Naive B cell (primary cell): ENCODE results near the gene CMTM2. TPM values are rescaled to one million over a fixed set of nuclear protein-coding genes. Genes with fewer than 3 reads are reported as not detected.

Experiments used
- ATAC-seq, 2 donors: fragments of 150-1000 bp; cut with Tn5 transposase; 2 replicates each; pipeline ENCODE4 v1.10.0; 2021; ENCODE audit warnings: low read depth in 2 of 2, mild to moderate bottlenecking in 2 of 2, moderate library complexity in 2 of 2
- DNase-seq: peaks from one replicate; pipeline ENCODE4 v3.0.0; 2022
- H3K27ac Mint-ChIP-seq, 6 donors: one replicate each; pipeline ENCODE4 v1.8.0; 2020 to 2022; ENCODE audit warnings: mild to moderate bottlenecking in 6 of 6, mixed read lengths in 6 of 6, moderate library complexity in 5 of 6, inconsistent platforms in 2 of 6
- H3K27me3 Mint-ChIP-seq, 3 donors: one replicate each; pipeline ENCODE4 v1.8.0; 2021 to 2022; ENCODE audit warnings: mixed read lengths in 3 of 3, mild to moderate bottlenecking in 1 of 3
- H3K36me3 Mint-ChIP-seq, 2 donors: one replicate each; pipeline ENCODE4 v1.8.0; 2020 to 2022; ENCODE audit warnings: mixed read lengths in 2 of 2, inconsistent platforms in 1 of 2, mild to moderate bottlenecking in 1 of 2
- H3K4me1 Mint-ChIP-seq, 3 donors: one replicate each; pipeline ENCODE4 v1.8.0; 2020 to 2022; ENCODE audit warnings: mixed read lengths in 3 of 3, inconsistent platforms in 1 of 3, mild to moderate bottlenecking in 1 of 3, moderate library complexity in 1 of 3
- H3K4me3 Mint-ChIP-seq, 8 donors: one replicate each; pipeline ENCODE4 v1.8.0; 2020 to 2022; ENCODE audit warnings: mild to moderate bottlenecking in 8 of 8, mixed read lengths in 8 of 8, moderate library complexity in 8 of 8, inconsistent platforms in 2 of 8
- H3K9me3 Mint-ChIP-seq, 7 donors: one replicate each; pipeline ENCODE4 v1.8.0; 2020 to 2022; ENCODE audit warnings: mixed read lengths in 7 of 7, mild to moderate bottlenecking in 5 of 7, inconsistent platforms in 2 of 7, moderate library complexity in 1 of 7
- polyA plus RNA-seq, 6 donors: library from polyadenylated mRNA; unstranded; fragments of 300-500 nt; fragmentation: Illumina TruSeq; gene quantifications; one replicate each; pipeline ENCODE4 v1.2.3, GENCODE V29; 2021; ENCODE audit warnings: low read depth in 6 of 6

Gene CMTM2
- polyA plus RNA-seq, 6 donors from 2014 or later, result 1.0 to 4.1 (median 2.7) TPM; not detected in 3

GRCh38 chr16:66547101-66547989 is 31.9 kb upstream of the CMTM2 start:
- ATAC-seq (no peak), DNase-seq (no peak)
- Mint-ChIP-seq H3K4me3 (peak overlapping the region in 7 of 8 donors; percentile 9 to 91 (median 62)), H3K27ac (peak overlapping the region in 5 of 6 donors; percentile 39 to 90 (median 65)), H3K36me3 (no peaks in the 10 kb centered on the region), H3K27me3 (no peaks in the 10 kb centered on the region), H3K4me1 (peaks cover 57 to 94% (median 64%) of the 10 kb centered on the region in 3 donors), H3K9me3 (no peaks in the 10 kb centered on the region)

- H3K27ac Mint-ChIP-seq, result peak overlapping the region in 4 of 6 donors; percentile 62 to 91 (median 78)
- H3K4me1 Mint-ChIP-seq, result peaks cover 62 to 94% (median 69%) of the 10 kb centered on the region in 3 donors
- H3K9me3 Mint-ChIP-seq, result no peaks in the 10 kb centered on the region
Measured at GRCh38 chr16:66548068-66548467, 31.2 kb upstream of the CMTM2 start.

DNA sequence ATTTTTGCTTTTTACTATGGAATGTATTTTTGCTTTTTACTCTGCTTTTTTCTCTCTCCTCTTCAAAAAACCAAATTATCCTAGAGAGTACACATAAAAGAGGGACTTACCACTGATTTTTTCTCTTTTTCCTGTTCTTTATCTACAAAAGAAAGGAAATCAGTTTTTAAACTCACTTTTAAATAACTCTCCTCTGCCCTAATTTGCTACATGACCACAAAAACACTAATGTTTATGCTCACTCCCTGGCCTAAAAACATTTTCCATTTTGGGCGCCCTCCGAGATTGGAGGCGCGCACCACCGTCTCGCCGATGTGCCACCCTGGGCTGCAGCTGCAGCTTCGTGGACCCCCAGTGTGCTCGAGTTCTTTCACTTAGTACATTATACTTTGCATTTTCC is 30.4 kb upstream of the CMTM2 start:
- Mint-ChIP-seq H3K4me3 (peak overlapping the region; percentile 62 to 91 (median 82)), H3K27ac (peak overlapping the region; percentile 1 to 92 (median 86)), H3K4me1 (peaks cover 66 to 94% (median 69%) of the 10 kb centered on the region in 3 donors), H3K9me3 (no peaks in the 10 kb centered on the region), H3K27me3 (no peaks in the 10 kb centered on the region), H3K36me3 (no peaks in the 10 kb centered on the region)
- DNase-seq, result no peak
- no peak for ATAC-seq

More at GRCh38 chr16:66548068-66548467, 31.2 kb upstream of the CMTM2 start:
- Mint-ChIP-seq H3K4me3 (peak overlapping the region in 7 of 8 donors; percentile 4 to 91 (median 76)), H3K36me3 (no peaks in the 10 kb centered on the region), H3K27me3 (no peaks in the 10 kb centered on the region)
- ATAC-seq (no peak), DNase-seq (no peak)

GRCh38 chr16:66549284-66550131 is 29.8 kb upstream of the CMTM2 start, which contains the start of gene TK2:
Gene TK2 (minus strand): TSS chr16:66550122. CDS start chr16:66550061, 61 bp downstream.
- peak within 1 kb of the TSS; percentile 76 to 98 (median 96) for H3K4me3 Mint-ChIP-seq
- H3K36me3 Mint-ChIP-seq, result no peaks in the 10 kb centered on the region
- DNase-seq, result peak; percentile 57
- no peaks in the 10 kb centered on the region for H3K9me3 Mint-ChIP-seq
- no peaks in the 10 kb centered on the region for H3K27me3 Mint-ChIP-seq
- peak within 1 kb of the TSS; percentile 52 to 95 (median 88) for H3K27ac Mint-ChIP-seq
- H3K4me1 Mint-ChIP-seq, result peaks cover 66 to 94% (median 69%) of the 10 kb centered on the region in 3 donors
- ATAC-seq, result peak; percentile 28 to 47

- Mint-ChIP-seq H3K4me3 (peak overlapping the region; percentile 92 to 99 (median 97)), H3K9me3 (no peaks in the 10 kb centered on the region), H3K36me3 (peaks cover 0 to 13% of the 10 kb centered on the region in 2 donors), H3K27me3 (no peaks in the 10 kb centered on the region), H3K4me1 (peaks cover 78 to 95% (median 82%) of the 10 kb centered on the region in 3 donors), H3K27ac (peak overlapping the region; percentile 57 to 95 (median 92))
- ATAC-seq (peak; percentile 50 to 52), DNase-seq (peak; percentile 50)
Measured at GRCh38 chr16:66551348-66551759, 27.9 kb upstream of the CMTM2 start.

DNA sequence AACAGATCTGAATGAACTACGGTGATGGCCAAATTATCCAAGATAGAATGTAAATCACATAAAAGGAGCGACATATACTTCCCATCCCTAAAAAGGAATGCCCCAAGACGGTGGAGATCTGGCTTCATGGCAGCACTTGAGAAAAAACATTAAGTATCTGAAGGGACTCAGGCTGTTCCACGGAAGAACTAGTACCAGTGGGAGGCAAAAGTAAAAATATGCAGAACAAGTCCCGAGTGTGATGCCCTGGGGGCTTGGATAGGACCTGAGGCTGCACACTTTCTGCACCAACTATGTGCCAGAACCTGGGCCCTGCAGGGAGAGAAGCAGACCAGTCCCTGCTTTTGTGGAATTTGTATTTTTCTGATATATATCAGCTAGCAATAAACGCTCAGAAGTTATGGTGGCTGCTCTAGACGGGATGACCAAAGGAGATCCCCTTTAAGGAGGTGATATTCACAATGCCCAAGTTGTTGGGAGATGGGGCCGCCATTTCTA is 27.4 kb upstream of the CMTM2 start:
- ATAC-seq (no peak), DNase-seq (no peak)
- Mint-ChIP-seq H3K27ac (peak overlapping the region; percentile 90 to 99 (median 94)), H3K4me3 (peak overlapping the region; percentile 92 to 99 (median 97)), H3K4me1 (peaks cover 76 to 90% (median 78%) of the 10 kb centered on the region in 3 donors), H3K27me3 (no peaks in the 10 kb centered on the region), H3K36me3 (peaks cover 0 to 13% of the 10 kb centered on the region in 2 donors), H3K9me3 (no peaks in the 10 kb centered on the region)

GRCh38 chr16:66552286-66553177 is 26.7 kb upstream of the CMTM2 start, which contains the start of gene CKLF:
Gene CKLF (plus strand): TSS chr16:66552576. CDS start chr16:66552716, 140 bp downstream.
- DNase-seq (peak; percentile 93), ATAC-seq (peak; percentile 68 to 70)
- peak within 1 kb of the TSS; percentile 92 to 99 (median 97) for H3K4me3 Mint-ChIP-seq
- H3K36me3 Mint-ChIP-seq, result peaks cover 3 to 17% of the 10 kb centered on the region in 2 donors
- H3K27me3 Mint-ChIP-seq, result no peaks in the 10 kb centered on the region
- H3K4me1 Mint-ChIP-seq, result peaks cover 72 to 86% (median 74%) of the 10 kb centered on the region in 3 donors
- no peaks in the 10 kb centered on the region for H3K9me3 Mint-ChIP-seq
- H3K27ac Mint-ChIP-seq, result peak within 1 kb of the TSS; percentile 90 to 99 (median 94)

GRCh38 chr16:66553223-66553622 is 26.0 kb upstream of the CMTM2 start:
- H3K9me3 Mint-ChIP-seq, result no peaks in the 10 kb centered on the region
- DNase-seq (no peak), ATAC-seq (no peak)
- H3K4me1 Mint-ChIP-seq, result peaks cover 67 to 80% (median 69%) of the 10 kb centered on the region in 3 donors
- H3K4me3 Mint-ChIP-seq, result peak overlapping the region; percentile 92 to 99 (median 97)
- H3K36me3 Mint-ChIP-seq, result peaks cover 5 to 20% of the 10 kb centered on the region in 2 donors
- peak overlapping the region in 5 of 6 donors; percentile 2 to 95 (median 67) for H3K27ac Mint-ChIP-seq
- H3K27me3 Mint-ChIP-seq, result no peaks in the 10 kb centered on the region

- no peak for DNase-seq
- peak overlapping the region in 3 of 6 donors; percentile 31 to 95 (median 75) for H3K27ac Mint-ChIP-seq
- peak overlapping the region in 7 of 8 donors; percentile 6 to 99 (median 92) for H3K4me3 Mint-ChIP-seq
Measured at GRCh38 chr16:66554021-66554420, 25.2 kb upstream of the CMTM2 start.

GRCh38 chr16:66554495-66554894 is 24.8 kb upstream of the CMTM2 start:
- Mint-ChIP-seq H3K4me3 (peak overlapping the region in 3 of 8 donors; percentile 22 to 97 (median 29)), H3K27me3 (no peaks in the 10 kb centered on the region), H3K27ac (peak overlapping the region in 1 of 6 donors; percentile 75), H3K36me3 (peaks cover 9 to 20% of the 10 kb centered on the region in 2 donors), H3K4me1 (peaks cover 57 to 68% (median 59%) of the 10 kb centered on the region in 3 donors), H3K9me3 (no peaks in the 10 kb centered on the region)
- ATAC-seq, result no peak
- no peak for DNase-seq

More at GRCh38 chr16:66554021-66554420, 25.2 kb upstream of the CMTM2 start:
- Mint-ChIP-seq H3K27me3 (no peaks in the 10 kb centered on the region), H3K4me1 (peaks cover 61 to 72% (median 61%) of the 10 kb centered on the region in 3 donors), H3K9me3 (no peaks in the 10 kb centered on the region), H3K36me3 (peaks cover 9 to 20% of the 10 kb centered on the region in 2 donors)
- no peak for ATAC-seq

DNA sequence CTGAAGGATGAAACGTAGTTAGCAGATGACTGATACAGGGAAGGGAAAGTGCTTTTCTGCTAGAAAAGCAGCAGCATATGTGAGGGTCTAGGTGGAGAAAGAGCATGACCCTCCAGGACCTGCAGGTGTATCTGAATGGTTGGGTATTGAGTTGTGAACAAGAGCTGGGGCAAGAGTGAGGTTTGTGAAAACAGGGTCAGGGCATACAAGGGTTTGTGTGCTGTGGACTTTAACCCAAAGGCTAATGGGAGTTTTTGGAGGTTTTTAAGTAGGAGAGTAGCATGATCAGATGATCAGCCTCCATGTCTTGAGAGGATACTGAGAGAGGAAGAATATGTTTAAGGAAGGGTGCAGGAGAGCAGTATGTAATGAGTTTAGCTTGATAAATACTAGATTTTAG is 19.2 kb upstream of the CMTM2 start:
- H3K27ac Mint-ChIP-seq, result peak overlapping the region in 3 of 6 donors; percentile 1 to 82 (median 21)

More for the DNA sequence above, 19.2 kb upstream of the CMTM2 start:
- Mint-ChIP-seq H3K9me3 (no peaks in the 10 kb centered on the region), H3K4me3 (no peak overlapping the region), H3K4me1 (peaks cover 37 to 39% (median 39%) of the 10 kb centered on the region in 3 donors), H3K27me3 (no peaks in the 10 kb centered on the region), H3K36me3 (peaks cover 13 to 26% of the 10 kb centered on the region in 2 donors)
- ATAC-seq, result no peak
- DNase-seq, result no peak
